HG03457 (cell line): ENCODE data around the gene KRTAP9-7.
"Not testable (repeated sequence)": the region's sequence is repeated elsewhere in the genome, so short reads cannot be mapped to it uniquely, and the experiment has no call there.

ENCODE experiments used
- ATAC-seq: cut with Tn5 transposase; IDR thresholded peaks from one replicate; pipeline ENCODE4 v1.9.1; 2021; ENCODE audit warnings: moderate number of reproducible peaks; ENCODE audit not compliant: unreplicated experiment

Gene KRTAP9-7

GRCh38 chr17:41271323-41271722 is 4.2 kb upstream of the KRTAP9-7 start:
- ATAC-seq: not testable (repeated sequence)

GRCh38 chr17:41271858-41272257 is 3.6 kb upstream of the KRTAP9-7 start:
- no peak for ATAC-seq

GRCh38 chr17:41278176-41278955 is 2.9 kb downstream of the KRTAP9-7 start:
- ATAC-seq: no peak

DNA sequence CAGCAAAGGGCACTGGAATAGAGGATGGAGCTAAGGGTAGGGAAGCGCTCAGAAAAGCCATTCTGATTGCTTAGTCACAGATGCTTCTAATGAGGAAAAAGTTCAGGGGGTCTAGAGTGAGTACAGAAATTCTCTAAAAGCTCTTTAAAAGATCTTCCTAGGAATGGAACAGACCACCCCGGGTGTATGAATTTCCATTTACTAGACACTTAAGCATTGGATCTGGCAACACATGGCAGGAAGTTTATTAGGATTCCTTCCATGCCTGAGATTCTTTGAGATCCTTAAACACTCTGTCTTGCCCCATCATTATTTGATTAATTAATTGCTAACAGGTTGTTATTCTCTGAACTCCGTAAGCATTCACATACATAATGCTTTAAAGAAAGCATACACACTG is 8.5 kb downstream of the KRTAP9-7 start:
- no peak for ATAC-seq

DNA sequence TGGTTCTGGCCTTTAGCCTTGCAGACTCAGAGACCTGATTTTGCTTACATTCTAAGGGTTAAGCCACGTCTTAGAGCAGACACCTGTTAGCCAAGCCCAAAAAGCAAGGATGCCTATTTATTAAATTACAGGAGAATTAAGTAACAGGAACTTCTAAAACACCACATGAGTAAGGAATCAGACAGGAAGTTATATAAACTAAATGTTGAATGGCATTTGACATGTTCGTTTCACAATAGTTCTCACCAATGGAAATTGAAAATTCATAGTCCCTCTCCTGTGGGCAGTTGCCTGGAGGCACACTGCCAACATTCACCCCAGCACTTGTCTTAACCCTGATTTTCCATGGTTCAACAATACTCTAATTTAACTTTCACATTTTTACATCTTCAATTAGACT is 9.0 kb downstream of the KRTAP9-7 start:
- ATAC-seq: no peak

DNA sequence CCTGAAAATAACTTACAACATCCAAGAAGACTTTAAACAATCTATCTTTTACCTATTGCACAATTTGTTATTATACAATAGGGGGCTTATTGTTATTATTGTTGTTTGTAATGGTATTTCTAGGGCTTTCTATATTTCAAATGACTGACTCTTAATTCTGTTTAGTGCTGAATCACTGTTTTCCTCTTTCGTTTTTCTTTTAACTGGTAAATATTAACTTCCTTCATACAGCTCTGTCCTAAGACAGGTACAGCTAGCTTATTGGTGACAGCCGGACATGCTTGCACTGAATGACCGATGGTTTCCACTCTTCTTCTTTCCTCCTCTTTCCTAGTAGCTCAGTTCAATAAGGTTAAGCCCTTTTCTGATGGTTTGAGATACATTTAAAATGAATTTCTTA is 11.6 kb downstream of the KRTAP9-7 start:
- ATAC-seq: no peak

DNA sequence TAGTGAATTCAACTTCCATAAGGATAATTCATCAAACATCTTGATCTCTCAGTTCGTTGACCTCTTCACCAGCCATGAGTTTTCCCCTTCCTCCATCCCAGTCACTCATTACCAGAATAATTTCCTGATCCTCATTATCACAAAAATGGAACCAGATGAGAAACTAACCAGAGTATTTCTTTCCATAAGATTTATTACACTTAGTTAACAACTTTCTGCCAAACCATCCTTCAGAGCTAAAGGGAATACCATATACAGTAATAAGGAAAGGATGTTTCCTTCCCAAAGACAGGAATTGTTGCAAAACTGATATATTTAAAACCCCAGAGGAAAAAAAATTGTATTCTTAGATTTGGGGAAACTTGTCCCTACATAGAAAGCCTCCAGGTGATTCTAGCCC is 18.5 kb downstream of the KRTAP9-7 start:
- ATAC-seq: no peak

DNA sequence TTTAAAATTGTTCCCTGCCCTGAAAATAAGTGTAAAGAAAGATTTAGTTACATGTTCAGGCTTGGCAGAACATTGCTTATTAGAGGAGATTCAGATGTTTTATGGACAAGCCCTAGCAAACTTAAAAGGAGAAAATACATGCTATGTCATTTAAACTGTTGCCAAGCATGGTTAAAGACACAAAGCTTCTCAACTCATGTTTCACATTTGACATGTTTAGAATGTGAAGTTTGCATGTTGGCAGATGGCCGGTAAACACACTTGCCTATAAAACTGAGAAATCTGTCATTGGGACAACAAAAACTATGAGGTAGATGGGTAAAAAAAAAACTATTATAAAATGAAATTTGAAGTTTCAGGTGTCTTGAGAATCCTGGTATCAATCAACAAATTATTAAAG is 21.3 kb downstream of the KRTAP9-7 start:
- no peak for ATAC-seq

DNA sequence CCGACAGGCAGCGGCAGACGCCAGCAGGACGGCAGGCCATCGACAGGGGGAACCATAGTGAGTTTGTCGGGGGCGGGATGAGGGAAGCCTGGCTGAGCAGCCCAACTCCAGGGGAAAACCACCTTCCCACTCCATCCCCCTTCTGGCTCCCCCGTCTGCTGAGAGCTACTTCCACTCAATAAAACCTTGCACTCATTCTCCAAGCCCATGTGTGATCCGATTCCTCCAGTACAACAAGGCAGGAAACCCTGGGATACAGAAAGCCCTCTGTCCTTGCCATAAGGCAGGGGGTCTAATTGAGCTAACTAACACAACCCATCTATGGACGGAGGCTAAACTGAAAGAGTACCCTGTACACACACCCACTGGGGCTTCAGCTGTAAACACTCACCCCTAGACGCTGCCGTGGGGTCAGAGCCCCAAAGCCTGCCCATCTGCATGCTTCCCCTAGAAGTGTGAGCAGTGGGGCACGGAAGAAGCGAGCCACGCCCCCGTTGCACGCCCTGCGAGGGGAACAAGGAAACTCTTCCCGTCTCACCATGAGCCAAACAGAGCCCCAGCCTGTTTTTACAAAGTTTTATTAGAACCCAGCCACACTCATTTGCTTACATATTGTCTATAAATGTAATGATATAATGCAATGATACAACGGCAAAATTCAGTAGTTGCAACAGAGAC is 23.1 kb downstream of the KRTAP9-7 start:
- ATAC-seq: no peak

- no peak for ATAC-seq
These were observed 25.8 kb downstream of the KRTAP9-7 start for GRCh38 chr17:41301204-41301790.

DNA sequence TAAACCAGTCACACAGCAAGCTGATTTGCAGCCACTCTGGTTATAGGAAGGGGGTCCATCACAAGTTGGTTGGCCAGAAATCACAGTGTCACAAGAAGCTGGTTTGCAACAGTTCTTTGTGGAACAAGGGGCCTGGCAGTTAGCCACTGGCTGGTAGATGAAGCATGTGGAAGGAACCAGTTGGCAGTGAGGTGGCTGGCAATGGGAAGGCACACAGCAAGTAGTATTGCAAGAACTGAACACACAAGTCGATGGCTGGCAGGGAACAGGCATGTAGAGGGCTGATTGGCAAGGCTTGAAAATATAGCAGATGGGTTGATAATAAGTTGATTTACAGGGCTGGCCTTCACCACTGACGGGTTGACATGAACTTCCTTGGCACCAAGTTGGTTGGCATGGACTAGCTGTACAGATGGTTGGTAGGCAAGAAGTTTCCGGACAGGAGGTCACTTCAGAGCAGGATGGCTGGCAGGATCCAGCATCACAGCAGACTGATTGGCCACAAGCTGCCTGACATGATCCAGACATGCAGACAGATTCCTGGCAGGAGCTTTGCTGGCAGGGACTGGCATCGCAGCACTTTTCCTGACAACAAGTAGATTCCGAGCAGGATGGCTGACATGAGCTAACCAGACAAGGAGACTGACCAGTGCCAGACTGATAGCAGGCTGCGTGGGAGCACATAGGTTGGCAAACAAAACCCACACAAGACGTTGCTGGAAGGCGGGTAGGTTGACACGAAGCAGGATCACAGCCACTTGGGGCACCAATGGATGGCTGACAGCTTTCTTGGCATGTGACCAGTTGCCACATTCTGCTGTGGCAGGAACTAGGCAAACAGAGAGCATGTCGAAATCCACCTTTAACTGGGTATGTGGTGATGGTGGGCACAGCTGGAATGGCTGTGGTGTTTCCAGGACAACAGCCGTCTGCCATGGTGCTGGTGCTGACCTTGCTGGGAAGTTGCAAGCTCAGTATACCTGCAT is 26.7 kb downstream of the KRTAP9-7 start, which contains the start of gene KRTAP29-1:
Gene KRTAP29-1, minus strand, starts transcription at position 936 of the 986 bp plus-strand sequence. Its CDS starts 0 bp downstream, at position 936.
- no peak for ATAC-seq

DNA sequence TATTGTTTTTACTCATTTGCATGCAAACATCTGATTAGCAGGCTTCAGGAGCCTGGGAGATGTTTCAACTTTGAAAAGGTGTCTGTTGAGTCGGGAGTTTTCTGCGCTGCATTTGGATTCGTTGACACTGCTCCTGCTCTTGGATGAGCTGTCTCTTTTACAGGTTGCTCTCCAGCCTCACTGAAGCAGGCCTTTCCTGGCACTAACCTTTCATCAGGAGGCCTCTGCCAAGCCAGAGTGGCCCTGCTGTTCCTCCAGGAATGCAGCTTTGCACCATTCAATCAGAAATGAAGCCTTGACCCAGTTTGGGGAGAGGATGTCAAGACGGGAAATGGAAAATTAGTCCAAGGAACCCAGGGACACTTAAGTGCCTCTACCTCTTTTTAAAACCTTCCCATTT is 27.5 kb downstream of the KRTAP9-7 start:
- no peak for ATAC-seq

DNA sequence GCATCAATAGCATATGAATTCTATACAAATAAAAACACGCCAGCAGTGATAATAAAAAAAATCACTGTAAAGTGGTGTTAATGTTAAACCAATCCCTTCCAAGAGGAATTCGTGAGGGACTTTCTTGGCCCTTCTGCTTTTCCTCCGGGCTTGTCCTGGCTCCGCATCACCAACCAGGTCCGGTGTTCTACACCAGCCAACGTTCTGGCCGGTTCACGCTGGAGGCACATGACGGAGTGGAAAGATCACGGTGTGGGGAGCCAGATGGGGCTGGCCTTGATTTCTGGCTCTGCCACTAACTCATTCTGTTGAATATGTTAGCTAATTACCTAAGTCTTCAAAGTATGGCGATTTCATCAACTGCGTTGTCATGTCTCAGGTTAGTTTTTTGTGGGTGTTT is 28.6 kb downstream of the KRTAP9-7 start:
- no peak for ATAC-seq

DNA sequence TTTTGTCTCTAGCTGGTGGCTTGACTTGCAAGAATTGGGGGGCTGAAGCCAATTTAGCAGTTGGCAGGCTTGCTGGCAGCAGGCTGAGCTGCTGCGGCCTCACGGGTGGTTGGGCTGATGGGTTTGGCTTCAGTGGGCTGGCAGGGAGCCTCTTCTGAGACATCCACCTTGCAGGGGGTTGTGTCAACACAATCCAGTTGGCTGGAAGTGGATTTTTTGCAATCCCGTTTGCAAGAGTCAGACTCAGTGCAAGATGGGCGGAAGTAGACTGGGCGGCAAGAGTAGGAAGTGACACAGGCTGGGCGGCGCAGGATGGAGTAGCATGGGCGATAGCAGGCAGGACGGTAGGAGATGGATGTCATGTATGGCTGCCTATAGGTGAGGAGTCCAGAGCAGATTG is 32.1 kb downstream of the KRTAP9-7 start:
- no peak for ATAC-seq

- no peak for ATAC-seq
These were observed 32.9 kb downstream of the KRTAP9-7 start for GRCh38 chr17:41308251-41308917.

DNA sequence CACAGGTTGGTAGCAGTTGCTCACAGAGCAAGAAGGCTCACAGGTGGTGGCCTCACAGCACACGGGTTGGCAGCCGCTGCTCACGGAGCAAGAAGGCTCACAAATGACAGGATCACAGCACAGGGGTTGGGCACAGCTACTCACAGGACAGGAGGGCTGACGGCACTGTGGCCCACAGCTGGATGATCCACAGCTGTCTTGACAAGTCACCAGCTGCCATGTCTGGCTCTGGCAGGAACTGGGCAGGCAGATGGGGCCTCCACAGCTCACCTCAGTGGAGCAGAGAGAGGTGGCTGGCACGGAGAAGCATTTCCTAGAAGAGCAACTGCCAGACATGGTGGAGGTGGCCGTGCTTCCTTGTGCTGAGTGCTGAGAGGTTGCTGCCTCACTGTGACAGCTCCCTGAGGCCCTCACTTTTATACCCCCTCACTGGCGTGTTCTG is 33.4 kb downstream of the KRTAP9-7 start, which contains the start of gene KRTAP16-1:
Gene KRTAP16-1, minus strand, starts transcription at position 392 of the 442 bp plus-strand sequence. Its CDS starts 56 bp downstream, at position 336.
- no peak for ATAC-seq

DNA sequence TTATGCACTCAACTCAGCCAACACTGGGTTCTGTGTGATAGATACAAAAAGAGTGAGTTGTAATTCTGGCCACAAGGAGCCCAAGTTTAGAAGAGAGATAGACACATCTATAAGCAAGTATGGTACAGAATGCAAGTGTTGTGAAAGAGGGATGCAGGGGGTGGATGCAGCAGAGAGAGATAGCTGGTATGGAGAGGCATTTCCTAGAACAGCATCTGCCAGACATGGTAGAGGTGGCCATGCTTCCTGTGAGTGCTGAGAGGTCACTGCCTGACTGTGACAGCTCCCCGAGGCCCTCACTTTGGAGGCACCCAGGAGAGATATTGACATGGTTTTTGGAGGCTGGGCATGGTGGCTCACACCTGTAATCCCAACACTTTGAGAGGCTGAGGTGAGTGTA is 35.6 kb downstream of the KRTAP9-7 start:
- ATAC-seq: no peak

DNA sequence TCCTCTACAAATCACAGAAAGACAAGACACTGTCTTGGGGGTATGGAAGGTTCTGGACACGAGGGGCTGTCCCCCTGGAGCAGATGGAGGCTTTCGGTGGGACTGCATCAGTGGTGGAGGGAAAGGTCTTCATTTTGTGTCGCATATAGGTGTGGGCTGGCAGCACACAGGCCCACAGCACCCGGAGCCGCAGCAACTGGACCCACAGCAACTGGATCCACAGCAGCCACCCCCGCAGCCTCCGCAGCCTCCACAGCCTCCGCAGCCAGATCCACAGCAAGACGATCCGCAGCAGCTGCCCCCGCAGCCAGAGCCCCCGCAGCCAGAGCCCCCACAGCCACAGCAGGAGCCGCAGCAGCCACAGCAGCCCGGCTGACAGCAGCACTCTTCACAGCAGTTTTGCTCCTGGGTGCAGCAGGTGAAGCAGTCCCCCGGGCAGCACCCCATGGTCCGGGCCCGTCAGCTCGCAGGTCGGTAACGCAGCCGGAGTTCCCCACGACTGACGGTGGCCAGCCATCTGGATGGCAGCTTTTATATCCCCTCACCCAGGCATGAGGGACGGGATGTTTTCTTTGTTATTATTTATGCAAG is 39.8 kb downstream of the KRTAP9-7 start, which contains the start of gene KRTAP17-1:
Gene KRTAP17-1, minus strand, starts transcription at position 507 of the 591 bp plus-strand sequence. Its CDS starts 60 bp downstream, at position 447.
- ATAC-seq: no peak

GRCh38 chr17:41315814-41316445 is 40.4 kb downstream of the KRTAP9-7 start:
- ATAC-seq: no peak
